ENCODE measurements around the gene GIMAP6.
"Not testable (repeated sequence)": the region's sequence is repeated elsewhere in the genome, so short reads cannot be mapped to it uniquely, and the experiment has no call there.

The GIMAP6 gene

DNA sequence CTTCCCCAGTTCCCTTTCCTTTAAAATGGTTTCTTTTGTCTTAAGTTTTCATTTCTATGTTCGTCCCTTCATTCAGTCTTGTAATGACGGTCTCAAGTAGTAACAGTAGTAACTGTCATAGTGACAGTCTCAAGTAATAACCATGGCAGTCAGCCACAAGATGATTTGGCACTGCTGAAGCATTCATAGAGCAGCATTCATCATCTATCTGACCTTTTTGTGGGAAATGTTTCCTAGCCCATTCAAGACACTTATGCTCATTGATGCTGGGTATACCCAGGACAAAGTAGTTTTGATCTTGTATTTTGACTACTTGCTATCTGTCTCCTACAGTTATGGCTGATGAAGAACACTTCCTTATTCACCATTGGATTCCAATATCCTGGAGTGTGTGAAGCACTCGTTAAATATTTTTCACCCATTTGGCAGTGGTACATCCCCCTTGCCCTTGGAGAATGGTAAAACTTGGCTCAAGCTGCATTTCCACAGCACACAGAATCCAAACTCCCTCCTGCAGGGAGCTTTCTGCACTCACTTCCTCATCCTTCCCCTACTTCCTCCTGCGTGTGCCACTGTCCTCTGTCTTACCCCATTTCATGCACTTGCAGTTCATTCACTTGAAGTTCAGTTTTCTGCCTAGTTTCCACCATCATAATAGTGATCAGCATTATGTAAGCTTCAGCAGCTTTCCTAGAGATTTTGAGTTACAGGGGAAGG, 46.0 kb downstream of the GIMAP6 start:
- DNase-seq: no peak

DNA sequence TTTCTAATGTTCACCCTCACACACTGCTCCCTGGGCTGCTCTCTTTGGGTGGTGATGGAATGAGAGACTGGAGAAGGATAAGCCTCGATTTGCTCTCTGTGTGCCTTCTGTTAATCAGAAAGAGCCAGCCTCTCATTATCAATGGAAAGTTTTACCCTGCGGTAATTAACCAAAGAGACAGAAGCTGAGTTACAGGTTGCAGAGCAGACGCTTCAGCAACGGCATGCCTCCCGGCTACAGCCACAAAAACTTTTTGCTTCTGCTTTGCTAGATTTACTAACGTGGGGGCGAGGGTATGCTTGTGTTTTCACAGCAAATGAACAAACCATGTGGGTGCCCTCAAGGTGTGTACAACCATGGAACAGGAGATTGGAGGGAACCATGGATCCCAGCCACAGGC, 47.0 kb downstream of the GIMAP6 start:
- DNase-seq: no peak

GRCh38 chr7:150580638-150581394, 51.4 kb downstream of the GIMAP6 start:
- DNase-seq: no peak

DNA sequence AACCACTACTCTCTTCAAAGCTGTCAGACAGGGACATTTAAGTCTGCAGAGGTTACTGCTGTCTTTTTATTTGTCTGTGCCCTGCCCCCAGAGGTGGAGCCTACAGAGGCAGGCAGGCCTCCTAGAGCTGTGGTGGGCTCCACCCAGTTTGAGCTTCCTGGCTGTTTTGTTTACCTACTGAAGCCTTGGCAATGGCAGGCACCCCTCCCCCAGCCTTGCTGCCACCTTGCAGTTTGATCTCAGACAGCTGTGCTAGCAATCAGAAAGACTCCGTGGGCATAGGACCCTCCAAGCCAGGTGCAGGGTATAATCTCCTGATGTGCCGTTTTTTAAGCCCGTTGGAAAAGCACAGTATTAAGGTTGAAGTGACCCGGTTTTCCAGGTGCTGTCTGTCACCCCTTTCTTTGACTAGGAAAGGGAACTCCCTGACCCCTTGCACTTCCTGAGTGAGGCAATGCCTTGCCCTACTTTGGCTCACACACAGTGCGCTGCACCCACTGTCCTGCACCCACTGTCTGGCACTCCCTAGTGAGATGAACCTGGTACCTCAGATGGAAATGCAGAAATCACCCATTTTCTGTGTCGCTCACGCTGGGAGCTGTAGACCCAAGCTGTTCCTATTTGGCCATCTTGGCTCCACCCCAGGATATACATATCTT, 52.1 kb downstream of the GIMAP6 start:
- not testable (repeated sequence) for DNase-seq
